LNCaP clone FGC (cell line): ENCODE measurements around the gene SMKR1.

Experiments
- DNase-seq: peaks from one replicate; pipeline ENCODE4 v3.0.0-alpha.2; 2011; ENCODE audit warnings: low read depth
- H3K4me3 ChIP-seq: 2 replicates; pipeline ENCODE4 v1.5.1; 2011; ENCODE audit warnings: mild to moderate bottlenecking, low read depth, low read length, control low read depth
- TF ChIP-seq, protein P1 (sequence below): IDR thresholded peaks from 2 replicates; pipeline ENCODE4 v1.5.1; 2012; ENCODE audit warnings: mild to moderate bottlenecking; ENCODE audit not compliant: control insufficient read depth, insufficient read depth; ENCODE audit errors: extremely low read depth

The SMKR1 gene

GRCh38 chr7:129553899-129554461 lies 51.6 kb downstream of the SMKR1 start:
- no peak for DNase-seq
- TF ChIP-seq, protein P1, sequence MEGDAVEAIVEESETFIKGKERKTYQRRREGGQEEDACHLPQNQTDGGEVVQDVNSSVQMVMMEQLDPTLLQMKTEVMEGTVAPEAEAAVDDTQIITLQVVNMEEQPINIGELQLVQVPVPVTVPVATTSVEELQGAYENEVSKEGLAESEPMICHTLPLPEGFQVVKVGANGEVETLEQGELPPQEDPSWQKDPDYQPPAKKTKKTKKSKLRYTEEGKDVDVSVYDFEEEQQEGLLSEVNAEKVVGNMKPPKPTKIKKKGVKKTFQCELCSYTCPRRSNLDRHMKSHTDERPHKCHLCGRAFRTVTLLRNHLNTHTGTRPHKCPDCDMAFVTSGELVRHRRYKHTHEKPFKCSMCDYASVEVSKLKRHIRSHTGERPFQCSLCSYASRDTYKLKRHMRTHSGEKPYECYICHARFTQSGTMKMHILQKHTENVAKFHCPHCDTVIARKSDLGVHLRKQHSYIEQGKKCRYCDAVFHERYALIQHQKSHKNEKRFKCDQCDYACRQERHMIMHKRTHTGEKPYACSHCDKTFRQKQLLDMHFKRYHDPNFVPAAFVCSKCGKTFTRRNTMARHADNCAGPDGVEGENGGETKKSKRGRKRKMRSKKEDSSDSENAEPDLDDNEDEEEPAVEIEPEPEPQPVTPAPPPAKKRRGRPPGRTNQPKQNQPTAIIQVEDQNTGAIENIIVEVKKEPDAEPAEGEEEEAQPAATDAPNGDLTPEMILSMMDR, result no peak
- no peak overlapping the region for H3K4me3 ChIP-seq

DNA sequence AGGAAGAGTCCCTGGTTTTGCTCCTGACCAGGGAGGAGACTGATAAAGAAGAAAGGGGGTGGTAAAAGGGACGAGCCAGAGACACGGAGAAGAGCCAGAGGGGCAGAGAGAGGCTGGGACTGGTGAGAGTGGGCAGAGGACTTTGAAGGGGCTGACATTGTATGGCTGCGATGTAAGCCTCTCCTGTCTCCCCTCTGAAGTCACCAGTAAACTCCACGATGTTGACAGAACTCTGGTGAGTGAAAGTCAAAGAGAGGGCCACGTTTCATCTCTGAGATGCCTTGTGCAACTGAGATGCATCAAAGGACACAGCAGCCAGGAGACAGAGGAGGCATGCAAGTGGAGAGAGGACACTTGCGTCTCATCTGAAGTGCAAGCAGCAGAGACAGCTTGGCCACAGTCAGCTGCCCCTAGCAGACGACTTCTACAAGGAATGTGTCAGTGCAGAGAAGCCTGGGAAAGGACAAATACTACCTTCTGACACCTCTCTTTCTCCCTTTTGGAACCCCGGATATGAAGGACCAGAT lies 54.3 kb downstream of the SMKR1 start:
- H3K4me3 ChIP-seq, result no peak overlapping the region
- DNase-seq, result no peak
- TF ChIP-seq, protein P1, result no peak

DNA sequence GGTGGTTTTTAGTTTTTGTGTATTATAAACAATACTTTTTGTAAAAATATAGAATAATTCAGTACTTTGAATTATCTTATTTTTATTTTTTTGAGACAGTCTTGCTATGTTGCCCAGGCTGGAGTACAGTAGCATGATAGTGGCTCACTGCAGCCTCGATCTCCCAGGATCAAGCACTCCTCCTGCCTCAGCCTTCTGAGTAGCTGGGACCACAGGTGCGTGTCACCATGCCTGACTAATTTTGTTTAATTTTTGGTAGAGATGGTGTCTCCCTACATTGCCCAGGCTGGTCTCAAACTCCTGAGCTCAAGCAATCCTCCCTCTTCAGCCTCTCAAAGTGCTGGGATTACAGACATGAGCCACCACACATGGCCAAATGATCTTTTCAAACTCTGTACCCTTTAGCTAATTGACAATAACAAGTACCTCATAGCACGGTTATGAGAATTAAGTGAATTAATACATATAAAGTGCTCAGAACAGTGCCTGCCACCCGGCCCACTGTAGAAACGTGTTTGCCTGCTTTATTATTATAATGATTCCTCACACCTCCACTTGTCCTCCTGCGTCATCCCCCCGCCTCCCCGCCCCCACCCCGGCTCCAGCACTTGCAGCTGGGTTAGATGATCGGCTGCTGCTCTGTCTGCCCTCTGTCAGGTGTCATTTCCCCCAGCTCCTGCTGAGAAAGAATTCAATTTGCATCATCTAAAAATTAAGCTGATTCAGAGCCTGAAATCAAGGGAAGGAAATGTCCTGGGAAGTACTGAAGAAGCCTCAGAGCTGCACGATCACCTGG lies 55.6 kb downstream of the SMKR1 start:
- TF ChIP-seq, protein P1, result no peak
- H3K4me3 ChIP-seq, result no peak overlapping the region
- DNase-seq, result no peak

GRCh38 chr7:129559564-129559963 lies 57.2 kb downstream of the SMKR1 start:
- TF ChIP-seq, protein P1, result no peak
- H3K4me3 ChIP-seq, result no peak overlapping the region
- no peak for DNase-seq

GRCh38 chr7:129560831-129561230 lies 58.5 kb downstream of the SMKR1 start:
- TF ChIP-seq, protein P1, result no peak
- no peak for DNase-seq
- H3K4me3 ChIP-seq, result no peak overlapping the region

- no peak for DNase-seq
- H3K4me3 ChIP-seq, result no peak overlapping the region
- TF ChIP-seq, protein P1, result no peak
Measured at GRCh38 chr7:129561677-129562359, 59.5 kb downstream of the SMKR1 start.
